ENCODE data around the gene TEAD2.

The TEAD2 gene

GRCh38 chr19:49362048-49362928 lies at the start of gene TEAD2:
Gene TEAD2 (minus strand): TSS chr19:49362416. CDS start chr19:49360075, 2,341 bp downstream.
- DNase-seq (ENCODE audit: extremely low spot score, insufficient read length, low read depth) (no peak), FAIRE-seq (no peak)

- DNase-seq (ENCODE audit: extremely low spot score, insufficient read length, low read depth), result no peak
- no peak for FAIRE-seq
Observed at GRCh38 chr19:49411681-49412326, 49.6 kb upstream of the TEAD2 start.

GRCh38 chr19:49409441-49410029 lies 47.3 kb upstream of the TEAD2 start:
- no peak for DNase-seq (ENCODE audit: extremely low spot score, insufficient read length, low read depth)

GRCh38 chr19:49408816-49409440 lies 46.7 kb upstream of the TEAD2 start:
- DNase-seq (ENCODE audit: extremely low spot score, insufficient read length, low read depth) (no peak), FAIRE-seq (peak; percentile 69)

More at GRCh38 chr19:49409441-49410029, 47.3 kb upstream of the TEAD2 start:
- peak; percentile 79 for FAIRE-seq

- no peak for FAIRE-seq
Observed at GRCh38 chr19:49407482-49408015, 45.3 kb upstream of the TEAD2 start.

GRCh38 chr19:49407079-49407478 lies 44.9 kb upstream of the TEAD2 start:
- no peak for FAIRE-seq
- no peak for DNase-seq (ENCODE audit: extremely low spot score, insufficient read length, low read depth)

More at GRCh38 chr19:49407482-49408015, 45.3 kb upstream of the TEAD2 start:
- DNase-seq (ENCODE audit: extremely low spot score, insufficient read length, low read depth), result no peak

- DNase-seq (ENCODE audit: extremely low spot score, insufficient read length, low read depth), result no peak
- FAIRE-seq, result no peak
Observed at GRCh38 chr19:49403404-49404187, 41.4 kb upstream of the TEAD2 start.

GRCh38 chr19:49400029-49400428 lies 37.8 kb upstream of the TEAD2 start:
- DNase-seq (ENCODE audit: extremely low spot score, insufficient read length, low read depth) (no peak), FAIRE-seq (no peak)

- FAIRE-seq, result no peak
- no peak for DNase-seq (ENCODE audit: extremely low spot score, insufficient read length, low read depth)
Observed at GRCh38 chr19:49398931-49399330, 36.7 kb upstream of the TEAD2 start.

GRCh38 chr19:49398001-49398615 lies 35.9 kb upstream of the TEAD2 start:
- FAIRE-seq (no peak), DNase-seq (ENCODE audit: extremely low spot score, insufficient read length, low read depth) (no peak)

GRCh38 chr19:49396738-49397505 lies 34.7 kb upstream of the TEAD2 start:
- DNase-seq (ENCODE audit: extremely low spot score, insufficient read length, low read depth) (no peak), FAIRE-seq (no peak)

- FAIRE-seq, result no peak
Observed at GRCh38 chr19:49395581-49396407, 33.6 kb upstream of the TEAD2 start.

GRCh38 chr19:49393881-49394280 lies 31.7 kb upstream of the TEAD2 start:
- DNase-seq (ENCODE audit: extremely low spot score, insufficient read length, low read depth), result no peak
- FAIRE-seq, result no peak

More at GRCh38 chr19:49395581-49396407, 33.6 kb upstream of the TEAD2 start:
- no peak for DNase-seq (ENCODE audit: extremely low spot score, insufficient read length, low read depth)

- FAIRE-seq, result peak; percentile 98
- DNase-seq (ENCODE audit: extremely low spot score, insufficient read length, low read depth), result peak; percentile 60
Observed at GRCh38 chr19:49391581-49392399, 29.6 kb upstream of the TEAD2 start.

- FAIRE-seq (no peak), DNase-seq (ENCODE audit: extremely low spot score, insufficient read length, low read depth) (no peak)
Observed at GRCh38 chr19:49390929-49391359, 28.7 kb upstream of the TEAD2 start.

- FAIRE-seq (no peak), DNase-seq (ENCODE audit: extremely low spot score, insufficient read length, low read depth) (no peak)
Observed at GRCh38 chr19:49390131-49390928, 28.1 kb upstream of the TEAD2 start.

Data from GM18507 (cell line).